Panc1 (cell line): Measurements from ENCODE around the gene PPIL1. TPM values are rescaled to one million over a fixed set of nuclear protein-coding genes. Genes with fewer than 3 reads are reported as not detected.

Source experiments
- ATAC-seq: fragments of 200-7000 bp; cut with Tn5 transposase; 2 replicates; pipeline ENCODE4 v1.9.1; 2020; ENCODE audit warnings: mild to moderate bottlenecking, moderate library complexity
- BruUV-seq: library from RNA; stranded (reverse); fragments of 400-500 nt; replicated peaks from 2 replicates; lab custom pipeline; 2021; lab: Mats Ljungman, UMichigan
- CTCF ChIA-PET: fragments of 300-600 bp; sonication (Branson Sonifier 250); formaldehyde crosslinking; loops from one replicate; lab custom pipeline; 2022; ENCODE audit warnings: antibody characterized with exemption; lab: Charles Lee
- POLR2A ChIA-PET: fragments of 300-600 bp; sonication (Branson Sonifier 250); formaldehyde crosslinking; loops from one replicate; lab custom pipeline; 2022; ENCODE audit warnings: antibody characterized with exemption; lab: Charles Lee
- DNase-seq: peaks from one replicate; pipeline ENCODE4 v3.0.0-alpha.2; 2010; ENCODE audit warnings: low read depth, low spot score
- H3K27ac ChIP-seq: 2 replicates; pipeline ENCODE4 v1.5.1; 2011; ENCODE audit warnings: mild to moderate bottlenecking, low read length, inconsistent platforms
- H3K27me3 ChIP-seq: fragments of 200-500 bp; sonication (Bioruptor generic); 2 replicates; pipeline ENCODE4 v1.6.0; 2014; ENCODE audit warnings: low read length, inconsistent platforms; ENCODE audit not compliant: control insufficient read depth, insufficient read depth
- H3K36me3 ChIP-seq: fragments of 200-500 bp; sonication (Bioruptor generic); 2 replicates; pipeline ENCODE4 v1.5.1; 2014; ENCODE audit warnings: inconsistent platforms, mild to moderate bottlenecking, low read length, moderate library complexity; ENCODE audit not compliant: control insufficient read depth, insufficient read depth
- H3K4me1 ChIP-seq: 2 replicates; pipeline ENCODE4 v1.5.1; 2011; ENCODE audit warnings: inconsistent platforms, mild to moderate bottlenecking, low read length, moderate library complexity; ENCODE audit not compliant: control insufficient read depth, insufficient read depth
- H3K4me3 ChIP-seq, 2 experiments: 2 replicates each; pipeline ENCODE4 v1.5.1; 2011 to 2012; ENCODE audit warnings: low read depth in 2 of 2, low read length in 2 of 2, mild to moderate bottlenecking in 2 of 2, inconsistent platforms in 1 of 2, moderate library complexity in 1 of 2
- H3K9me3 ChIP-seq: fragments of 200-500 bp; sonication (Bioruptor generic); 2 replicates; pipeline ENCODE4 v1.5.1; 2014; ENCODE audit warnings: low read depth, mild to moderate bottlenecking, inconsistent platforms, low read length, moderate library complexity; ENCODE audit not compliant: control insufficient read depth, insufficient read depth
- POLR2AphosphoS5 ChIP-seq: IDR thresholded peaks from 2 replicates; pipeline ENCODE4 v1.6.1; 2012; ENCODE audit warnings: mild to moderate bottlenecking, low read depth, low read length, moderate library complexity
- SIN3A ChIP-seq: IDR thresholded peaks from 2 replicates; pipeline ENCODE4 v1.6.1; 2012; ENCODE audit warnings: low read depth, mild to moderate bottlenecking, low read length, moderate library complexity, borderline replicate concordance; ENCODE audit not compliant: insufficient read depth
- TCF7L2 ChIP-seq: IDR thresholded peaks from 2 replicates; pipeline ENCODE4 v1.6.1; 2011; ENCODE audit warnings: mild to moderate bottlenecking, low read depth, low read length, inconsistent platforms
- in situ Hi-C: cut with HindIII; loops from 2 replicates; pipeline ENCODE4 v1.10.0; 2016; ENCODE audit warnings: low sequenced_read_pairs, low pct_unique_long_range_greater_than_20kb
- intact Hi-C: fragments of 100-400 bp; cut with micrococcal nuclease; formaldehyde crosslinking; loops from one replicate; pipeline ENCODE4 v1.10.0; 2022; ENCODE audit not compliant: unreplicated experiment
- total RNA-seq: library from RNA; stranded (reverse); gene quantifications from one replicate; pipeline ENCODE4 v1.2.1, GENCODE V29; 2021; ENCODE audit not compliant: unreplicated experiment
- TF ChIP-seq, protein P1 (sequence below): fragments of 450-650 bp; IDR thresholded peaks from 2 replicates; pipeline ENCODE4 v1.5.1; 2017; ENCODE audit warnings: mild to moderate bottlenecking
- TF ChIP-seq, protein P2 (sequence below), 2 experiments: IDR thresholded peaks; 2 replicates each; pipeline ENCODE4 v1.6.1; 2011 to 2012; ENCODE audit warnings: low read depth in 2 of 2, control low read depth in 1 of 2, low read length in 1 of 2, mild to moderate bottlenecking in 1 of 2, moderate library complexity in 1 of 2; ENCODE audit not compliant: insufficient read depth in 1 of 2

Gene PPIL1
- total RNA-seq, 1 experiment from 2014 or later, result 44.1 TPM

- intact Hi-C loops (no loop called here), in situ Hi-C loops (no loop called here)
- DNase-seq, result no peak
- no peak for TF ChIP-seq POLR2AphosphoS5
- TF ChIP-seq, protein P1, sequence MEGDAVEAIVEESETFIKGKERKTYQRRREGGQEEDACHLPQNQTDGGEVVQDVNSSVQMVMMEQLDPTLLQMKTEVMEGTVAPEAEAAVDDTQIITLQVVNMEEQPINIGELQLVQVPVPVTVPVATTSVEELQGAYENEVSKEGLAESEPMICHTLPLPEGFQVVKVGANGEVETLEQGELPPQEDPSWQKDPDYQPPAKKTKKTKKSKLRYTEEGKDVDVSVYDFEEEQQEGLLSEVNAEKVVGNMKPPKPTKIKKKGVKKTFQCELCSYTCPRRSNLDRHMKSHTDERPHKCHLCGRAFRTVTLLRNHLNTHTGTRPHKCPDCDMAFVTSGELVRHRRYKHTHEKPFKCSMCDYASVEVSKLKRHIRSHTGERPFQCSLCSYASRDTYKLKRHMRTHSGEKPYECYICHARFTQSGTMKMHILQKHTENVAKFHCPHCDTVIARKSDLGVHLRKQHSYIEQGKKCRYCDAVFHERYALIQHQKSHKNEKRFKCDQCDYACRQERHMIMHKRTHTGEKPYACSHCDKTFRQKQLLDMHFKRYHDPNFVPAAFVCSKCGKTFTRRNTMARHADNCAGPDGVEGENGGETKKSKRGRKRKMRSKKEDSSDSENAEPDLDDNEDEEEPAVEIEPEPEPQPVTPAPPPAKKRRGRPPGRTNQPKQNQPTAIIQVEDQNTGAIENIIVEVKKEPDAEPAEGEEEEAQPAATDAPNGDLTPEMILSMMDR, result no peak
- no peak for TF ChIP-seq TCF7L2
- TF ChIP-seq, protein P2, sequence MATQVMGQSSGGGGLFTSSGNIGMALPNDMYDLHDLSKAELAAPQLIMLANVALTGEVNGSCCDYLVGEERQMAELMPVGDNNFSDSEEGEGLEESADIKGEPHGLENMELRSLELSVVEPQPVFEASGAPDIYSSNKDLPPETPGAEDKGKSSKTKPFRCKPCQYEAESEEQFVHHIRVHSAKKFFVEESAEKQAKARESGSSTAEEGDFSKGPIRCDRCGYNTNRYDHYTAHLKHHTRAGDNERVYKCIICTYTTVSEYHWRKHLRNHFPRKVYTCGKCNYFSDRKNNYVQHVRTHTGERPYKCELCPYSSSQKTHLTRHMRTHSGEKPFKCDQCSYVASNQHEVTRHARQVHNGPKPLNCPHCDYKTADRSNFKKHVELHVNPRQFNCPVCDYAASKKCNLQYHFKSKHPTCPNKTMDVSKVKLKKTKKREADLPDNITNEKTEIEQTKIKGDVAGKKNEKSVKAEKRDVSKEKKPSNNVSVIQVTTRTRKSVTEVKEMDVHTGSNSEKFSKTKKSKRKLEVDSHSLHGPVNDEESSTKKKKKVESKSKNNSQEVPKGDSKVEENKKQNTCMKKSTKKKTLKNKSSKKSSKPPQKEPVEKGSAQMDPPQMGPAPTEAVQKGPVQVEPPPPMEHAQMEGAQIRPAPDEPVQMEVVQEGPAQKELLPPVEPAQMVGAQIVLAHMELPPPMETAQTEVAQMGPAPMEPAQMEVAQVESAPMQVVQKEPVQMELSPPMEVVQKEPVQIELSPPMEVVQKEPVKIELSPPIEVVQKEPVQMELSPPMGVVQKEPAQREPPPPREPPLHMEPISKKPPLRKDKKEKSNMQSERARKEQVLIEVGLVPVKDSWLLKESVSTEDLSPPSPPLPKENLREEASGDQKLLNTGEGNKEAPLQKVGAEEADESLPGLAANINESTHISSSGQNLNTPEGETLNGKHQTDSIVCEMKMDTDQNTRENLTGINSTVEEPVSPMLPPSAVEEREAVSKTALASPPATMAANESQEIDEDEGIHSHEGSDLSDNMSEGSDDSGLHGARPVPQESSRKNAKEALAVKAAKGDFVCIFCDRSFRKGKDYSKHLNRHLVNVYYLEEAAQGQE (IDR thresholded peaks at IDR 0.05; ENCODE audit: insufficient read depth in 1 of 2, low read depth in 2 of 2, low read length in 1 of 2), result no peak
- no peak for TF ChIP-seq SIN3A
- no peak overlapping the region for H3K4me3 ChIP-seq
- ChIA-PET POLR2A (no interaction called here), CTCF (no interaction called here)
- no peaks in the 10 kb centered on the region for H3K27me3 ChIP-seq
- H3K9me3 ChIP-seq, result no peaks in the 10 kb centered on the region
- ATAC-seq, result no peak
- peaks cover 11% of the 10 kb centered on the region for H3K36me3 ChIP-seq
- H3K27ac ChIP-seq, result peak overlapping the region; percentile 67; the same call in 1 of the 2 replicates
- H3K4me1 ChIP-seq, result peaks cover 9% of the 10 kb centered on the region
- BruUV-seq, result no TSS peak
Observed at GRCh38 chr6:36855750-36856149, 18.9 kb downstream of the PPIL1 start.

DNA sequence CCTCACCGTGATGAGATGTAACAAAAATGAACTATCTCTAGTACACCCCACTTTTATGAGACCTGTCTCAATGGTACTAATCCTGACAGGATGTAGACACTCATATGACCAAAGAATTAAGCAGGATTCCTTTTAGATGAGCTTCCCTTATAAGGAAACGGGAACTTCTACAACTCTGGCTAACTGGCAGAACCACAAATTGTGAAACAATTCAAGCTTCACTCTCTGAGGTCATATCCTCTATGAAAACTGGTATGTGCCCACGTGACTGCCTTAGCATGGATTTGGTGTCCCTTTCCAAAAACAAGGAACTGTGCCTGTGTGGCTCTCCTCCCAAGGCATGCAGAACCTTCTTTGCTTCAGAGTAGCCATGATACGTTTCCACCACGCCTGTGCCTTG, 21.3 kb downstream of the PPIL1 start:
- ATAC-seq (no peak), DNase-seq (no peak)
- ChIA-PET POLR2A (no interaction called here), CTCF (interaction anchor here (2.1 kb wide), 1 partner anchor 165 kb away, joined by 5 read pairs; no protein-coding TSS in a partner anchor)
- H3K36me3 ChIP-seq, result peaks cover 11% of the 10 kb centered on the region
- TF ChIP-seq, protein P1, result no peak
- TF ChIP-seq SIN3A (no peak), TCF7L2 (no peak), POLR2AphosphoS5 (no peak)
- TF ChIP-seq, protein P2 (IDR thresholded peaks at IDR 0.05; ENCODE audit: insufficient read depth in 1 of 2, low read depth in 2 of 2, low read length in 1 of 2), result no peak
- no peak overlapping the region for H3K4me3 ChIP-seq
- H3K27me3 ChIP-seq, result no peaks in the 10 kb centered on the region
- BruUV-seq, result no TSS peak
- intact Hi-C loops, result no loop called here
- H3K4me1 ChIP-seq, result peaks cover 3% of the 10 kb centered on the region; the same call in 1 of the 2 replicates
- H3K27ac ChIP-seq, result no peak overlapping the region
- H3K9me3 ChIP-seq, result no peaks in the 10 kb centered on the region
- in situ Hi-C loops, result no loop called here
